ENCODE results near the gene PPA1.

The PPA1 gene

DNA sequence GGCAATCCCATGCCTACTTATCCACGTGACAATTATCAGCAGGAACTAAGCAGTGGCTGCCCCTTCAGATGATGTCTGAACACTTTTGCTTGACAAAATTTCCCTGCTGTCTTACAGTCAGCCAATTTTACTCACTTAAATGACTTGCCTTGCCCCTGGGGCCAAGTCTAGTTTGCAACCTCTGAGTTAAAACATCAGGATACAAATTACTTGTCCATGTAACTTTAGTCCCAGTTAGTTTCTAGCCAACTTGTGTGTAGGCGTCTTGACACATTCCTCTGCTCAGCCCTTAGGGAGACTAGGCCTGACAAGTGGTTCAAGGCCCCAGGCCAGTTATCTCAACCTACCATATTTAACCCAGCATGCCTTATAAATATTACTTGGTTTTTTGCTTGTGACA, 75.1 kb downstream of the PPA1 start:
- H3K27me3 ChIP-seq (ENCODE audit: control insufficient read depth, insufficient read depth, low read length): no peaks in the 10 kb centered on the region
- peaks cover 4% of the 10 kb centered on the region; the same call in 1 of the 2 replicates for H3K36me3 ChIP-seq (ENCODE audit: control insufficient read depth, insufficient read depth, low read length)
- no peaks in the 10 kb centered on the region for H3K9me3 ChIP-seq (ENCODE audit: control insufficient read depth, insufficient read depth, low read length)
- DNase-seq (ENCODE audit: low read depth, low spot score): no peak
- no peak overlapping the region for H3K4me3 ChIP-seq (ENCODE audit: low read length)
- no peaks in the 10 kb centered on the region for H3K4me1 ChIP-seq (ENCODE audit: control insufficient read depth, insufficient read depth, low read length)
- no peak overlapping the region for H3K27ac ChIP-seq (ENCODE audit: low read length)
- WGBS (ENCODE audit: insufficient coverage, insufficient read length): no CpG with 5 or more reads among the region's 2 CpGs

DNA sequence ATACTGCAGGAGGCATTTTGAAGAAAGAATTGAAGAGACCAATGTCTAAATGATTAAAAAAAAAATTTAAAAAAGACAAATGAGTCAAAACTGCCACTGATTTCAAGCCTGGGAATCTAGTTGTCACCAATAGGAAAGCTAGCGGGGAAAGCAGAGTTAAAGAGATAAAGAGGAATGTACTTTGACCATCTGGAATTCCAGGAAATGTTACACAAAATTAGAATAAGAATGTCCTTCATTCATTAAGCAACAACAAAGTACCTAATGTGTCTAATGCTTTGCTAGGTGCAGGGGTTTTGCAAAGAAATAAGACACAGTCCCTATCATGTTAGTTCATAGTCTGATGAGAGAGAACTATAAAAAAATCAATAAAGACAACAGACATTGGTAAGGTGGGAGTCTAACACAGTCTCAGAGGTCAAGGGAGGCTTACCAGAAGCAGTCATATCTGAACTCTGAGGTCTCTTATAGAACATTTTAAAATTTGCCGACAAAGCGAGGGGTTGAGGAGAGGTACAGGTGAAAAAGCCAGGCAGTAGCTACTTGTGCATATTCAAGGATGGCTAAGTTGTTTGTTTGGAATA, 77.9 kb downstream of the PPA1 start:
- WGBS (ENCODE audit: insufficient coverage, insufficient read length): no CpG with 5 or more reads among the region's 3 CpGs
- Histone ChIP-seq H3K4me1 (ENCODE audit: control insufficient read depth, insufficient read depth, low read length) (no peaks in the 10 kb centered on the region), H3K27me3 (ENCODE audit: control insufficient read depth, insufficient read depth, low read length) (no peaks in the 10 kb centered on the region), H3K4me3 (ENCODE audit: low read length) (no peak overlapping the region), H3K9me3 (ENCODE audit: control insufficient read depth, insufficient read depth, low read length) (no peaks in the 10 kb centered on the region), H3K36me3 (ENCODE audit: control insufficient read depth, insufficient read depth, low read length) (peaks cover 6% of the 10 kb centered on the region; the same call in 1 of the 2 replicates), H3K27ac (ENCODE audit: low read length) (no peak overlapping the region)
- no peak for DNase-seq (ENCODE audit: low read depth, low spot score)
